Measurements from ENCODE around the gene BCL2L1. TPM values are rescaled to one million over a fixed set of nuclear protein-coding genes. Genes with fewer than 3 reads are reported as not detected.

The BCL2L1 gene
- total and polyA plus RNA-seq, 9 donors: 21.7 to 65.1 (median 40.2) TPM

DNA sequence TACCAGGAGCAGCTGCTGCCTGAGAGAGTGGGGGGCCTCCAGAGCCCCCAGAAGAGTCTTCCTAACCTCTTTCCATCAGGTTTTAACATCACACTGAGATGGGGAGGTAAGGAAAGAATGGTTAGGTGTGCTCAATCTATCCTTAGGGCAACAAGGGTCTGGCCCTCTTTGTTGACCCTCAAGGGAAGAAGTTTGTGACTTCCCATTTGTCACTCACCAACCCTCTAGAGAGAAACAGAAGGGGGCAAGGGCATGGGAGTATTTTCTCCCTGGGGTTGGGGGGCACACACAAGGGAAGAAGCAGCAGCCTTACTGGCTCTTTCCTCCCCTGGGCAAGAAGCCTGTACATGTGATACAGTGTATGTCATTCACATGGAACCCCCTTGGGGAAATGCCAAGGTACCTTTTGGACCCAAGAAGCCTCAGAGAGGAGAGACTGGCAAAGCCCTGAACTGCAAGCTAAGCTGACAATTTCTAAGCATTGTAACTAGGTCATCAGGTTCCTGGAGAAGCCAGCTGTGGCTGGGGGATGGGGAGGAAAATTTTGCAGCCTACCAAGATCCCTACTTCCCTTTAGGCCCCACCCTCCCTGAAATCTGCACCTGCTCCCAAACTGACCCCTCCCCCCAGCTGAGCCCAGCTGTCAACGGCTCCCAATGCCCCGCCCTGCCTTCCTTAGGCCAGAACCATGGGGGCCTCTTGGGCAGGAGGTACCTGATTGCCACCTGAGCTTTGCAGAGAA is 14.5 kb downstream of the BCL2L1 start:
- TF ChIP-seq, protein P1, sequence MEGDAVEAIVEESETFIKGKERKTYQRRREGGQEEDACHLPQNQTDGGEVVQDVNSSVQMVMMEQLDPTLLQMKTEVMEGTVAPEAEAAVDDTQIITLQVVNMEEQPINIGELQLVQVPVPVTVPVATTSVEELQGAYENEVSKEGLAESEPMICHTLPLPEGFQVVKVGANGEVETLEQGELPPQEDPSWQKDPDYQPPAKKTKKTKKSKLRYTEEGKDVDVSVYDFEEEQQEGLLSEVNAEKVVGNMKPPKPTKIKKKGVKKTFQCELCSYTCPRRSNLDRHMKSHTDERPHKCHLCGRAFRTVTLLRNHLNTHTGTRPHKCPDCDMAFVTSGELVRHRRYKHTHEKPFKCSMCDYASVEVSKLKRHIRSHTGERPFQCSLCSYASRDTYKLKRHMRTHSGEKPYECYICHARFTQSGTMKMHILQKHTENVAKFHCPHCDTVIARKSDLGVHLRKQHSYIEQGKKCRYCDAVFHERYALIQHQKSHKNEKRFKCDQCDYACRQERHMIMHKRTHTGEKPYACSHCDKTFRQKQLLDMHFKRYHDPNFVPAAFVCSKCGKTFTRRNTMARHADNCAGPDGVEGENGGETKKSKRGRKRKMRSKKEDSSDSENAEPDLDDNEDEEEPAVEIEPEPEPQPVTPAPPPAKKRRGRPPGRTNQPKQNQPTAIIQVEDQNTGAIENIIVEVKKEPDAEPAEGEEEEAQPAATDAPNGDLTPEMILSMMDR (IDR thresholded peaks at IDR 0.05): no peak
- TF ChIP-seq EP300 (IDR thresholded peaks at IDR 0.05) (no peak), POLR2A (IDR thresholded peaks at IDR 0.05) (no peak)
- Histone ChIP-seq H3K27ac (no peak overlapping the region), H3K4me3 (no peak overlapping the region), H3K4me1 (ENCODE audit: insufficient read depth) (peaks cover 12% of the 10 kb centered on the region), H3K36me3 (no peaks in the 10 kb centered on the region), H3K9me3 (no peaks in the 10 kb centered on the region), H3K27me3 (no peaks in the 10 kb centered on the region)
- intact Hi-C loops (cut with DNase I): no loop called here
- DNase-seq: no peak
- 49 to 64% (median 64%) methylated on average over 2 of the region's 2 CpGs for WGBS, 3 donors

DNA sequence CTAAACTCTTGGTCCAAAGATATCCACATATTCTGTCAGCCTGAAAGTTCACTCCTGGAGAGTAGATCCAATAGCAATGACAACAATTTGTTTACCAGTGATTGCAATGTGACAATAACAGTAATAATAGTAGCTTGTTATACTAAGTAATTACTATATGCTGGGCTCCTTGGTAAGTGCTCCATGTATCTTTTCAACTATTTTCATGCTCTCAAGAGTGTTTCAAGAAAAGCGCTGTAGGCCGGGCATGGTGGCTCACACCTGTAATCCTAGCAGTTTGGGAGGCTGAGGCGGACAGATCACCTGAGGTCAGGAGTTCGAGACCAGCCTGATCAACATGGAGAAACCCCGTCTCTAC is 15.4 kb downstream of the BCL2L1 start:
- Histone ChIP-seq H3K36me3 (no peaks in the 10 kb centered on the region), H3K4me1 (ENCODE audit: insufficient read depth) (peaks cover 4% of the 10 kb centered on the region), H3K27me3 (no peaks in the 10 kb centered on the region), H3K4me3 (no peak overlapping the region), H3K9me3 (no peaks in the 10 kb centered on the region), H3K27ac (no peak overlapping the region)
- no peak for DNase-seq
- intact Hi-C loops (cut with DNase I): no loop called here
- no peak for TF ChIP-seq EP300 (IDR thresholded peaks at IDR 0.05)
- no peak for TF ChIP-seq POLR2A (IDR thresholded peaks at IDR 0.05)
- TF ChIP-seq, protein P1 (IDR thresholded peaks at IDR 0.05): no peak
- WGBS, 3 donors: 95 to 98% (median 96%) methylated on average over 5 of the region's 5 CpGs

GRCh38 chr20:31706607-31707257 is 15.9 kb downstream of the BCL2L1 start:
- H3K27me3 ChIP-seq: no peaks in the 10 kb centered on the region
- H3K4me1 ChIP-seq (ENCODE audit: insufficient read depth): peaks cover 4% of the 10 kb centered on the region
- 90 to 98% (median 93%) methylated on average over 2 of the region's 2 CpGs for WGBS, 3 donors
- TF ChIP-seq EP300 (IDR thresholded peaks at IDR 0.05) (no peak), POLR2A (IDR thresholded peaks at IDR 0.05) (no peak)
- TF ChIP-seq, protein P1 (IDR thresholded peaks at IDR 0.05): no peak
- intact Hi-C loops (cut with DNase I): no loop called here
- DNase-seq: no peak
- H3K27ac ChIP-seq: no peak overlapping the region
- H3K9me3 ChIP-seq: no peaks in the 10 kb centered on the region
- H3K36me3 ChIP-seq: no peaks in the 10 kb centered on the region
- H3K4me3 ChIP-seq: no peak overlapping the region

GRCh38 chr20:31705598-31706597 is 16.8 kb downstream of the BCL2L1 start:
- WGBS, 3 donors: 86 to 91% (median 87%) methylated on average over 4 of the region's 4 CpGs
- no peaks in the 10 kb centered on the region for H3K9me3 ChIP-seq
- H3K36me3 ChIP-seq: no peaks in the 10 kb centered on the region
- TF ChIP-seq, protein P1 (IDR thresholded peaks at IDR 0.05): no peak
- TF ChIP-seq EP300 (IDR thresholded peaks at IDR 0.05) (no peak), POLR2A (IDR thresholded peaks at IDR 0.05) (no peak)
- no peak overlapping the region for H3K4me3 ChIP-seq
- no peak for DNase-seq
- H3K4me1 ChIP-seq (ENCODE audit: insufficient read depth): peaks cover 2% of the 10 kb centered on the region
- no peak overlapping the region for H3K27ac ChIP-seq
- H3K27me3 ChIP-seq: no peaks in the 10 kb centered on the region
- intact Hi-C loops (cut with DNase I): no loop called here

Measured in ovary (tissue), 9 donors.